Esophagus muscularis mucosa (tissue), 3 donors: Measurements from ENCODE around the gene TAP1.

Source experiments
- POLR2AphosphoS5 ChIP-seq, 2 donors: sonication (generic); formaldehyde crosslinking; IDR thresholded peaks; one replicate each; pipeline ENCODE4 v1.6.1; 2017; ENCODE audit warnings: antibody characterized with exemption in 2 of 2
- TF ChIP-seq, protein P1 (sequence below), 3 experiments: fragments of 200-600 bp in 2 of 3; fragments of 450-650 bp in 1 of 3; sonication (generic) in 2 of 3; IDR thresholded peaks; one replicate each; pipeline ENCODE4 v1.5.1; 2017 to 2019; ENCODE audit warnings: antibody characterized with exemption in 3 of 3, mild to moderate bottlenecking in 2 of 3, moderate library complexity in 1 of 3

DNA sequence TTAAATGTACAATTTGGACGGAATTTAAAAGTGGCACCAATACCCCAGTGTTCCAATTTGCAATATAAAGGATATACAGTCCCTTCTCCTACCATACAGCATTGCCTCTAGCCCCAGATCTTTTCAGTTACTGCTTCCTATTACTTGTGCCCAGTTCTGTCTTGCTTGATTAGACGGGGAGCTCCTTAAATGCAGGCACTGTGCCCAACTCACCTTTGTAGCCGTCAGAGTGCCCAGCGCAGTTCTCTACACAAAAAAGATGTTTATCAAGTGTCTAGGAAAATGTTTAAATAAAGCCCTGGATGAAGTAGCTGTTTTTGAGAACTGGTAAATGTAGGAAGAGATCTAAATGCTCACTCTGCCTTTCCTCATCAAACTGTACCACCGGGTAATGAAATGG, 22.6 kb downstream of the TAP1 start:
- TF ChIP-seq, protein P1, sequence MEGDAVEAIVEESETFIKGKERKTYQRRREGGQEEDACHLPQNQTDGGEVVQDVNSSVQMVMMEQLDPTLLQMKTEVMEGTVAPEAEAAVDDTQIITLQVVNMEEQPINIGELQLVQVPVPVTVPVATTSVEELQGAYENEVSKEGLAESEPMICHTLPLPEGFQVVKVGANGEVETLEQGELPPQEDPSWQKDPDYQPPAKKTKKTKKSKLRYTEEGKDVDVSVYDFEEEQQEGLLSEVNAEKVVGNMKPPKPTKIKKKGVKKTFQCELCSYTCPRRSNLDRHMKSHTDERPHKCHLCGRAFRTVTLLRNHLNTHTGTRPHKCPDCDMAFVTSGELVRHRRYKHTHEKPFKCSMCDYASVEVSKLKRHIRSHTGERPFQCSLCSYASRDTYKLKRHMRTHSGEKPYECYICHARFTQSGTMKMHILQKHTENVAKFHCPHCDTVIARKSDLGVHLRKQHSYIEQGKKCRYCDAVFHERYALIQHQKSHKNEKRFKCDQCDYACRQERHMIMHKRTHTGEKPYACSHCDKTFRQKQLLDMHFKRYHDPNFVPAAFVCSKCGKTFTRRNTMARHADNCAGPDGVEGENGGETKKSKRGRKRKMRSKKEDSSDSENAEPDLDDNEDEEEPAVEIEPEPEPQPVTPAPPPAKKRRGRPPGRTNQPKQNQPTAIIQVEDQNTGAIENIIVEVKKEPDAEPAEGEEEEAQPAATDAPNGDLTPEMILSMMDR (IDR thresholded peaks at IDR 0.05): no peak
- no peak for TF ChIP-seq POLR2AphosphoS5 (IDR thresholded peaks at IDR 0.05)
